OCI-LY1 (cell line): ENCODE measurements around the gene FAM120A.

Experiments
- CTCF ChIP-seq: fragments of 200-600 bp; sonication (generic), shearing (Covaris generic); IDR thresholded peaks from 2 replicates; pipeline ENCODE4 v1.5.1; 2017; ENCODE audit warnings: mild to moderate bottlenecking, antibody characterized with exemption, low read length, moderate library complexity, mixed read lengths
- EZH2 ChIP-seq: fragments of 200-600 bp; sonication (generic), shearing (Covaris generic); IDR thresholded peaks from 2 replicates; pipeline ENCODE4 v1.8.0; 2017; ENCODE audit warnings: borderline replicate concordance, mixed run types, mild to moderate bottlenecking, antibody characterized with exemption, low read length, moderate library complexity, mixed read lengths

DNA sequence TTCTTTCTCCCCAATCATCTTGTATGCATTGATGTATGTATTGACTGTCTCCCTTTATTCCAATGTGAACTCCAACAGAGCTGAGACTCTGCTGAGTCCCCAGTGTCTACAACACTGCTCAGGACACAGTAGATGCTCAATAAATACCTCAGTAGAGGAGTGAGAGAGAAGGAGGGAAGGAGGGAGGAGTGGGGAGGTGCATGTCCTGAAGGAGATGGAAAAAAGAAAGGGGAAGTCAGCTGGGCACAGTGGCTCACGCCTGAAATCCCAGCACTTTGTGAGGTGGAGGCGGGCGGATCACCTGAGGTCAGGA, 122.0 kb downstream of the FAM120A start:
- no peak for TF ChIP-seq CTCF
- TF ChIP-seq EZH2 = no peak
